Endodermal cell (in vitro differentiated cells): ENCODE measurements around the gene MORN1. TPM values are rescaled to one million over a fixed set of nuclear protein-coding genes. Genes with fewer than 3 reads are reported as not detected.

Source experiments
- DNase-seq: peaks from one replicate; pipeline ENCODE4 v3.0.0-alpha.2; 2017
- H3K27ac ChIP-seq: 2 replicates; pipeline ENCODE4 v1.5.1; 2013; ENCODE audit warnings: mild to moderate bottlenecking, low read depth, low read length, moderate library complexity
- H3K27me3 ChIP-seq: 2 replicates; pipeline ENCODE4 v1.6.1; 2013; ENCODE audit warnings: mild to moderate bottlenecking, low read length, moderate library complexity; ENCODE audit not compliant: insufficient read depth, control insufficient read depth, poor library complexity, severe bottlenecking
- H3K36me3 ChIP-seq: 2 replicates; pipeline ENCODE4 v1.7.0; 2013; ENCODE audit warnings: mild to moderate bottlenecking, low read length, moderate library complexity; ENCODE audit not compliant: control insufficient read depth, insufficient read depth
- H3K4me1 ChIP-seq: one replicate; pipeline ENCODE4 v1.7.0; 2013; ENCODE audit warnings: low read length; ENCODE audit not compliant: control insufficient read depth, insufficient read depth
- H3K4me3 ChIP-seq: 2 replicates; pipeline ENCODE4 v1.5.1; 2013; ENCODE audit warnings: mild to moderate bottlenecking, low read length, moderate library complexity
- H3K9ac ChIP-seq: 2 replicates; pipeline ENCODE4 v1.6.1; 2013; ENCODE audit warnings: mild to moderate bottlenecking, low read length, moderate library complexity; ENCODE audit not compliant: poor library complexity, severe bottlenecking; ENCODE audit errors: extremely low read depth
- H3K9me3 ChIP-seq: 2 replicates; pipeline ENCODE4 v1.6.1; 2013; ENCODE audit warnings: mild to moderate bottlenecking, low read length, moderate library complexity; ENCODE audit not compliant: control insufficient read depth
- H3K27ac Mint-ChIP-seq: 2 replicates; pipeline ENCODE4 v1.8.0; 2020; ENCODE audit warnings: mixed read lengths
- H3K27me3 Mint-ChIP-seq: 2 replicates; pipeline ENCODE4 v1.8.0; 2021; ENCODE audit warnings: mild to moderate bottlenecking, mixed read lengths; ENCODE audit not compliant: insufficient read depth
- H3K36me3 Mint-ChIP-seq: 2 replicates; pipeline ENCODE4 v1.8.0; 2020; ENCODE audit warnings: low read depth, mixed read lengths
- H3K4me1 Mint-ChIP-seq: 2 replicates; pipeline ENCODE4 v1.8.0; 2020; ENCODE audit warnings: mixed read lengths
- H3K4me3 Mint-ChIP-seq: 2 replicates; pipeline ENCODE4 v1.8.0; 2020; ENCODE audit warnings: mild to moderate bottlenecking, moderate library complexity, mixed read lengths
- H3K9me3 Mint-ChIP-seq: 2 replicates; pipeline ENCODE4 v1.8.0; 2020; ENCODE audit warnings: mild to moderate bottlenecking, mixed read lengths
- CTCF ChIP-seq: fragments of 200-600 bp; sonication (generic); conservative IDR thresholded peaks from 2 replicates; pipeline ENCODE4 v1.5.0; 2021; ENCODE audit warnings: antibody characterized with exemption, mild to moderate bottlenecking
- WGBS, 2 experiments: methylation state at CpG; one replicate each; pipeline versions ENCODE4 v1.1.5 to v1.1.7; 2013; ENCODE audit warnings: missing lambda C conversion rate in 2 of 2, mixed read lengths in 1 of 2; ENCODE audit not compliant: insufficient coverage in 1 of 2, insufficient read length in 1 of 2; 5-methylcytosine and 5-hydroxymethylcytosine counted together
- total RNA-seq, 2 donors: library from RNA; stranded (reverse); fragmentation: NEBNext Ultra II Directional in 1 of 2; extraction: Animal tissue kit (Norgen Biotek cat#: 25700) in 1 of 2; gene quantifications; 2 replicates in 1 of 2; 3 replicates in 1 of 2; pipeline ENCODE4 v1.2.1, GENCODE V29; 2021

Gene MORN1
- total RNA-seq, 2 donors from 2014 or later: 21.3 to 24.9 TPM

GRCh38 chr1:2406451-2407041 is 15.2 kb upstream of the MORN1 start:
- peak; percentile 61 for TF ChIP-seq CTCF
- 91 to 92% methylated on average over 17 to 26 of the region's 26 CpGs for WGBS, 2 experiments
- H3K27ac Mint-ChIP-seq: no peak overlapping the region
- H3K4me3 ChIP-seq: no peak overlapping the region
- no peaks in the 10 kb centered on the region for H3K4me1 ChIP-seq
- H3K36me3 ChIP-seq: peaks cover 40% of the 10 kb centered on the region
- H3K9me3 Mint-ChIP-seq: no peaks in the 10 kb centered on the region
- no peak overlapping the region for H3K9ac ChIP-seq
- H3K27ac ChIP-seq: no peak overlapping the region
- H3K4me1 Mint-ChIP-seq: peaks cover 3% of the 10 kb centered on the region
- no peak overlapping the region for H3K4me3 Mint-ChIP-seq
- H3K27me3 ChIP-seq: no peaks in the 10 kb centered on the region
- DNase-seq: peak; percentile 72
- H3K27me3 Mint-ChIP-seq: no peaks in the 10 kb centered on the region
- H3K9me3 ChIP-seq: no peaks in the 10 kb centered on the region
- H3K36me3 Mint-ChIP-seq: peaks cover 53% of the 10 kb centered on the region

GRCh38 chr1:2405588-2406295 is 14.4 kb upstream of the MORN1 start:
- Mint-ChIP-seq H3K4me1 (peaks cover 3% of the 10 kb centered on the region), H3K4me3 (no peak overlapping the region), H3K9me3 (no peaks in the 10 kb centered on the region), H3K36me3 (peaks cover 57% of the 10 kb centered on the region), H3K27ac (no peak overlapping the region), H3K27me3 (no peaks in the 10 kb centered on the region)
- no peak overlapping the region for H3K9ac ChIP-seq
- no peak overlapping the region for H3K27ac ChIP-seq
- no peak overlapping the region for H3K4me3 ChIP-seq
- H3K36me3 ChIP-seq: peaks cover 42% of the 10 kb centered on the region
- H3K9me3 ChIP-seq: no peaks in the 10 kb centered on the region
- 90 to 91% methylated on average over 18 to 28 of the region's 28 CpGs for WGBS, 2 experiments
- TF ChIP-seq CTCF: no peak
- no peaks in the 10 kb centered on the region for H3K27me3 ChIP-seq
- DNase-seq: no peak
- no peaks in the 10 kb centered on the region for H3K4me1 ChIP-seq

GRCh38 chr1:2404890-2405511 is 13.6 kb upstream of the MORN1 start:
- peaks cover 49% of the 10 kb centered on the region for H3K36me3 ChIP-seq
- 93 to 96% methylated on average over 15 to 24 of the region's 24 CpGs for WGBS, 2 experiments
- no peaks in the 10 kb centered on the region for H3K27me3 Mint-ChIP-seq

More at GRCh38 chr1:2404890-2405511, 13.6 kb upstream of the MORN1 start:
- H3K4me1 Mint-ChIP-seq: no peaks in the 10 kb centered on the region
- no peak for DNase-seq
- no peak overlapping the region for H3K4me3 Mint-ChIP-seq
- no peak for TF ChIP-seq CTCF
- no peaks in the 10 kb centered on the region for H3K9me3 Mint-ChIP-seq
- H3K9ac ChIP-seq: no peak overlapping the region
- H3K27ac Mint-ChIP-seq: no peak overlapping the region
- H3K36me3 Mint-ChIP-seq: peaks cover 64% of the 10 kb centered on the region
- no peak overlapping the region for H3K27ac ChIP-seq
- H3K27me3 ChIP-seq: no peaks in the 10 kb centered on the region
- H3K9me3 ChIP-seq: no peaks in the 10 kb centered on the region
- no peak overlapping the region for H3K4me3 ChIP-seq
- no peaks in the 10 kb centered on the region for H3K4me1 ChIP-seq
